Gastrocnemius medialis (tissue), 4 donors: Measurements from ENCODE around the gene ZNF76. TPM values are rescaled to one million over a fixed set of nuclear protein-coding genes. Genes with fewer than 3 reads are reported as not detected.

Source experiments
- ATAC-seq, 2 donors: fragments of 150-250 bp; one replicate each; pipeline ENCODE4 v1.9.1; 2016
- DNase-seq, 2 donors: peaks; one replicate each; pipeline ENCODE4 v3.0.0-alpha.2; 2019
- H3K27ac ChIP-seq, 4 donors: fragments of 200-600 bp; sonication (generic); 1 replicate in 1 of 4; 2 replicates in 3 of 4; pipeline ENCODE4 v1.5.1; 2016 to 2018; ENCODE audit warnings: mild to moderate bottlenecking in 2 of 4, moderate library complexity in 1 of 4
- H3K27me3 ChIP-seq, 3 donors: fragments of 200-600 bp; sonication (generic) in 2 of 3; 1 replicate in 1 of 3; 2 replicates in 2 of 3; pipeline versions ENCODE4 v1.5.1 to v1.6.0; 2016 to 2019; ENCODE audit warnings: mild to moderate bottlenecking in 1 of 3, moderate library complexity in 1 of 3
- H3K36me3 ChIP-seq, 2 donors: fragments of 200-600 bp; sonication (generic) in 1 of 2; one replicate each; pipeline ENCODE4 v1.5.1; 2017 to 2018
- H3K4me1 ChIP-seq, 2 donors: fragments of 200-600 bp; sonication (generic) in 1 of 2; one replicate each; pipeline ENCODE4 v1.5.1; 2016 to 2017; ENCODE audit warnings: mild to moderate bottlenecking in 2 of 2
- H3K4me3 ChIP-seq, 4 donors: fragments of 200-600 bp; sonication (generic) in 3 of 4; 1 replicate in 1 of 4; 2 replicates in 3 of 4; pipeline ENCODE4 v1.5.1; 2016 to 2019; ENCODE audit warnings: mild to moderate bottlenecking in 2 of 4
- H3K9me3 ChIP-seq, 3 donors: fragments of 200-600 bp; sonication (generic) in 2 of 3; 1 replicate in 1 of 3; 2 replicates in 2 of 3; pipeline ENCODE4 v1.5.1; 2016 to 2019
- CTCF ChIP-seq, 5 experiments: fragments of 450-650 bp in 3 of 5; fragments of 200-600 bp in 2 of 5; sonication (generic) in 2 of 5; IDR thresholded peaks in 4 of 5; conservative IDR thresholded peaks in 1 of 5; 1 replicate in 4 of 5; 2 replicates in 1 of 5; pipeline ENCODE4 v1.5.1; 2016 to 2019; ENCODE audit warnings: antibody characterized with exemption in 5 of 5, mild to moderate bottlenecking in 3 of 5, moderate library complexity in 3 of 5
- POLR2A ChIP-seq, 2 donors: fragments of 450-650 bp; IDR thresholded peaks; one replicate each; pipeline ENCODE4 v1.6.1; 2017; ENCODE audit warnings: antibody characterized with exemption in 2 of 2, mild to moderate bottlenecking in 2 of 2, moderate library complexity in 2 of 2
- in situ Hi-C, 4 donors: fragments of 200-750 bp; cut with MboI; loops; one replicate each; pipeline versions ENCODE4 v1.15.0 to v1.8.0; 2017; ENCODE audit warnings: low sequenced_read_pairs in 4 of 4
- intact Hi-C: fragments of 100-400 bp; cut with DNase I; formaldehyde crosslinking; loops from one replicate; pipeline ENCODE4 v1.15.1; 2023; ENCODE audit warnings: low total_unique reads
- total RNA-seq, 4 donors: library from RNA; depleted of rRNA; stranded (reverse); fragments of >200 nt; gene quantifications; one replicate each; pipeline versions ENCODE4 v1.1.0 to v1.2.3, GENCODE V29; 2016

ZNF76 gene
- total RNA-seq, 4 donors from 2014 or later: 26.1 to 35.2 (median 27.5) TPM

- H3K36me3 ChIP-seq: no peaks in the 10 kb centered on the region
- in situ Hi-C loops: loop anchor here in 2 of 4 donors (25.0 kb wide), 1 partner anchor 241 kb away; no protein-coding TSS in a partner anchor
- H3K4me1 ChIP-seq: no peaks in the 10 kb centered on the region
- DNase-seq (no peak), ATAC-seq (no peak)
- TF ChIP-seq POLR2A (IDR thresholded peaks at IDR 0.05): no peak
- no peak for TF ChIP-seq CTCF (IDR thresholded peaks at IDR 0.05 in 4 of 5, conservative IDR thresholded peaks at IDR 0.05 in 1 of 5)
- no peaks in the 10 kb centered on the region for H3K9me3 ChIP-seq
- no peaks in the 10 kb centered on the region for H3K27me3 ChIP-seq
- intact Hi-C loops: no loop called here
- H3K27ac ChIP-seq: no peak overlapping the region
- H3K4me3 ChIP-seq: no peak overlapping the region
Measured at GRCh38 chr6:35228481-35228880, 31.1 kb upstream of the ZNF76 start.

- no peaks in the 10 kb centered on the region for H3K36me3 ChIP-seq
- TF ChIP-seq POLR2A (IDR thresholded peaks at IDR 0.05): no peak
- TF ChIP-seq CTCF (IDR thresholded peaks at IDR 0.05 in 4 of 5, conservative IDR thresholded peaks at IDR 0.05 in 1 of 5): no peak
- H3K27me3 ChIP-seq: no peaks in the 10 kb centered on the region
- intact Hi-C loops (no loop called here), in situ Hi-C loops (loop anchor here in 2 of 4 donors (25.0 kb wide), 1 partner anchor 242 kb away; no protein-coding TSS in a partner anchor)
- no peak overlapping the region for H3K4me3 ChIP-seq
- ATAC-seq (no peak), DNase-seq (no peak)
- H3K27ac ChIP-seq: no peak overlapping the region
- no peaks in the 10 kb centered on the region for H3K4me1 ChIP-seq
- no peaks in the 10 kb centered on the region for H3K9me3 ChIP-seq
Measured at GRCh38 chr6:35229304-35229703, 30.2 kb upstream of the ZNF76 start.

GRCh38 chr6:35230498-35230897 is 29.0 kb upstream of the ZNF76 start:
- Histone ChIP-seq H3K9me3 (no peaks in the 10 kb centered on the region), H3K4me3 (no peak overlapping the region), H3K27ac (no peak overlapping the region), H3K36me3 (no peaks in the 10 kb centered on the region), H3K4me1 (no peaks in the 10 kb centered on the region), H3K27me3 (no peaks in the 10 kb centered on the region)
- ATAC-seq (no peak), DNase-seq (no peak)
- intact Hi-C loops: no loop called here
- in situ Hi-C loops: loop anchor here in 2 of 4 donors (25.0 kb wide), 1 partner anchor 243 kb away; no protein-coding TSS in a partner anchor
- TF ChIP-seq POLR2A (IDR thresholded peaks at IDR 0.05) (no peak), CTCF (IDR thresholded peaks at IDR 0.05 in 4 of 5, conservative IDR thresholded peaks at IDR 0.05 in 1 of 5) (no peak)

- no peaks in the 10 kb centered on the region for H3K27me3 ChIP-seq
- intact Hi-C loops (no loop called here), in situ Hi-C loops (loop anchor here in 2 of 4 donors (25.0 kb wide), 1 partner anchor 244 kb away; no protein-coding TSS in a partner anchor)
- no peaks in the 10 kb centered on the region for H3K9me3 ChIP-seq
- TF ChIP-seq CTCF (IDR thresholded peaks at IDR 0.05 in 4 of 5, conservative IDR thresholded peaks at IDR 0.05 in 1 of 5) (no peak), POLR2A (IDR thresholded peaks at IDR 0.05) (no peak)
- no peak for ATAC-seq
- H3K4me3 ChIP-seq: no peak overlapping the region
- H3K27ac ChIP-seq: no peak overlapping the region
- no peaks in the 10 kb centered on the region for H3K36me3 ChIP-seq
- H3K4me1 ChIP-seq: no peaks in the 10 kb centered on the region
- DNase-seq: no peak
Measured at GRCh38 chr6:35230950-35231349, 28.6 kb upstream of the ZNF76 start.

GRCh38 chr6:35231563-35231962 is 28.0 kb upstream of the ZNF76 start:
- in situ Hi-C loops (loop anchor here in 2 of 4 donors (25.0 kb wide), 1 partner anchor 244 kb away; no protein-coding TSS in a partner anchor), intact Hi-C loops (no loop called here)
- ATAC-seq (no peak), DNase-seq (no peak)
- Histone ChIP-seq H3K36me3 (no peaks in the 10 kb centered on the region), H3K9me3 (no peaks in the 10 kb centered on the region), H3K4me3 (no peak overlapping the region), H3K27me3 (no peaks in the 10 kb centered on the region), H3K27ac (no peak overlapping the region), H3K4me1 (no peaks in the 10 kb centered on the region)
- no peak for TF ChIP-seq POLR2A (IDR thresholded peaks at IDR 0.05)
